Stimulated activated CD4-positive, alpha-beta T cell treated with anti-CD3 and anti-CD28 coated beads, Interleukin-12 subunit alpha, Interleukin-12 subunit beta, amount 100 ng/mL, for 48 hours (primary cell): ENCODE measurements around the gene DOCK3.
"Not testable (repeated sequence)": the region's sequence is repeated elsewhere in the genome, so short reads cannot be mapped to it uniquely, and the experiment has no call there.

Source experiments
- DNase-seq, 3 donors: peaks; one replicate each; pipeline ENCODE4 v3.0.0-alpha.2; 2020; ENCODE audit warnings: low read depth in 2 of 3, low spot score in 1 of 3

The DOCK3 gene

GRCh38 chr3:51382947-51383578 lies 708.3 kb downstream of the DOCK3 start:
- DNase-seq = no peak

GRCh38 chr3:51384055-51384725 lies 709.5 kb downstream of the DOCK3 start:
- DNase-seq = peak in 1 of 3 donors; percentile 19

GRCh38 chr3:51384726-51385473 lies 710.2 kb downstream of the DOCK3 start, which contains the start of gene MANF:
Gene MANF (plus strand): TSS chr3:51385291. CDS start chr3:51385343, 52 bp downstream.
- peak; percentile 92 to 98 (median 97) for DNase-seq

- no peak for DNase-seq
Measured at GRCh38 chr3:51385621-51386091, 710.9 kb downstream of the DOCK3 start.

GRCh38 chr3:51386159-51386851 lies 711.6 kb downstream of the DOCK3 start:
- DNase-seq = no peak

GRCh38 chr3:51386852-51387229 lies 712.1 kb downstream of the DOCK3 start:
- no peak for DNase-seq

DNA sequence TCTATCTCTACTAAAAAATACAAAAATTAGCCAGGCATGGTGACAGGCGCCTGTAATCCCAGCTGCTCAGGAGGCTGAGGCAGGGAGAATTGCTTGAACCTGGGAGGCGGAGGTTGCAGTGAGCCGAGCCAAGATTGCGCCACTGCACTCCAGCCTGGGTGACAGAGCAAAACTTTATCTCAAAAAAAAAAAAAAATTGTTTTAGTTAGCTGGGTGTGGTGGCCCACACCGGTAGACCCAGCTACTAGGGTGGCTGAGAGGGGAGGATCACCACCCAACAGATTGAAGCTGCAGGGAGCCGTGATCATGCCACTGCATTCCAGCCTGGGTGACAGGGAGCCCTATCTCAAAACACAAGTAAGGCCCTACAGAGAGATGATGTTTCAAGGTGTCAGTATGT lies 712.6 kb downstream of the DOCK3 start:
- DNase-seq = not testable (repeated sequence)

- DNase-seq = no peak
Measured at GRCh38 chr3:51388286-51389029, 713.7 kb downstream of the DOCK3 start.

- DNase-seq = peak in 2 of 3 donors; percentile 35 to 40
Measured at GRCh38 chr3:51389423-51390183, 714.9 kb downstream of the DOCK3 start.

- DNase-seq = no peak
Measured at GRCh38 chr3:51390246-51391074, 715.7 kb downstream of the DOCK3 start.

- DNase-seq = peak; percentile 93 to 97 (median 95)
Measured at GRCh38 chr3:51391075-51391565, 716.4 kb downstream of the DOCK3 start, which contains the start of gene RBM15B. Gene RBM15B (plus strand): TSS chr3:51391285. CDS start chr3:51391400, 115 bp downstream.

GRCh38 chr3:51391566-51392354 lies 717.0 kb downstream of the DOCK3 start:
- no peak for DNase-seq

DNA sequence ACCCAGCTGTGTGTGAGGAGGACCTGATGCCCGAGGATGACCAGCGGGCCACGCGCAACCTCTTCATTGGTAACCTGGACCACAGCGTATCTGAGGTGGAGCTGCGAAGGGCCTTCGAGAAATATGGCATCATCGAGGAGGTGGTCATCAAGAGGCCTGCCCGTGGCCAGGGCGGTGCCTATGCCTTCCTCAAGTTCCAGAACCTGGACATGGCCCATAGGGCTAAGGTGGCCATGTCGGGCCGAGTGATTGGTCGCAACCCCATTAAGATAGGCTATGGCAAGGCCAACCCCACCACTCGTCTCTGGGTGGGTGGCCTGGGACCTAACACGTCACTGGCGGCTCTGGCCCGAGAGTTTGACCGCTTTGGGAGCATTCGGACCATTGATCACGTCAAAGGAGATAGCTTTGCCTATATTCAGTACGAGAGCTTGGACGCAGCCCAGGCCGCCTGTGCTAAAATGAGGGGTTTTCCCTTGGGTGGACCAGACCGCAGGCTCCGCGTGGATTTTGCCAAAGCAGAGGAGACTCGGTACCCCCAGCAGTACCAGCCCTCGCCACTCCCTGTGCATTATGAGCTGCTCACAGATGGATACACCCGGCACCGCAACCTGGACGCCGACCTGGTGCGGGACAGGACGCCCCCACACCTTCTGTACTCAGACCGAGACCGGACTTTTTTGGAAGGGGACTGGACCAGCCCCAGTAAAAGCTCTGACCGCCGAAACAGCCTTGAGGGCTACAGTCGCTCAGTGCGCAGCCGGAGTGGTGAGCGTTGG lies 717.8 kb downstream of the DOCK3 start:
- no peak for DNase-seq

GRCh38 chr3:51393134-51393495 lies 718.4 kb downstream of the DOCK3 start:
- no peak for DNase-seq

DNA sequence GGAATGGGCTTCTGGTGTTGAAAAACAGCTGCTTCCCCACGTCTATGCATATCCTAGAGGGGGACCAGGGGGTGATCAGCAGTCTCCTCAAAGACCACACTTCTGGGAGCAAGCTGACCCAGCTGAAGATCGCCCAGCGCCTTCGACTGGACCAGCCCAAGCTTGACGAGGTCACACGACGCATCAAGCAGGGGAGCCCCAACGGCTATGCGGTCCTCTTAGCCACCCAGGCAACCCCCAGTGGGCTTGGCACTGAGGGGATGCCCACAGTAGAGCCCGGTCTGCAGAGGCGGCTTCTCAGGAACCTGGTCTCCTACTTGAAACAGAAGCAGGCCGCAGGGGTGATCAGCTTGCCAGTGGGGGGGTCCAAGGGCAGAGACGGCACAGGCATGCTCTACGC lies 718.8 kb downstream of the DOCK3 start:
- DNase-seq = no peak

GRCh38 chr3:51394541-51394940 lies 719.8 kb downstream of the DOCK3 start:
- DNase-seq = no peak

DNA sequence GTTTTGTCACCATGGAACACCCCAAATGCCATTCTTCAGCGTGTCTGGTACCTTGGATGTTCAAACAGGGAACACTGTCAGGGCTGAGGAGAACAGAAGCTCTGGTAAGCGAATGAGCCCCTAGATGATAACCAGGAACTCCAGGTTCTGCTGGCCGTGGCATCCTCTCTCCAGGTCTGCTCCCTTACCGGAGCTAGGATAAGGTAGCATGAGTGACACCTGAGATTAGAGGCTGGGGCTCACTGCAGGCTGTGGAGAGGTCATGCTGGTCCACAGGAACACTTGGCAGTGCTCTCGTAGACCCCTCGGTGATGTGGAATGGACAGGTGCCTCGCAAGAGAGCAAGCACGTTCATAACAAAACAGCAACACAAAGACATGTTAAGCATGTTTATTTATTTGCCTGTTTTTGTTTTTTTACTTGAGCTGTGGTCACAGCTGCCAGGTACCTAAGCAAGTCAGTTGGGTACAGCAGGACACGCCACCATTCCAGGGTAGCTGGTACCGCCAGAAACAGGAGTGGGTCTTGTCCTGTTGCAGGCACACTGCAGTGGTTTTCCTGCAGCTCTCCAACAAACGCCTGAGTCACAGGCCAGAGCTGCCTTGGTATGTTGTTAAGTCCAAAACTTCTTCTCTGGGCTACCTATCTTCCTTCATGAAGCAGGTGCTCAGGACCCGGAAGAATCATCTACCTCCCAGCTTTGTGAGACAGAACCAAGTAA lies 720.9 kb downstream of the DOCK3 start:
- DNase-seq = no peak
